HEK293 (cell line): ENCODE results near the gene ANXA4.

Source experiments
- CTCF ChIA-PET: fragments of 350-600 bp; formaldehyde crosslinking; extraction: SDS; loops from one replicate; lab custom pipeline; 2021; ENCODE audit warnings: antibody characterized with exemption; lab: Yijun Ruan, JAX
- POLR2A ChIA-PET: fragments of 300-600 bp; formaldehyde crosslinking; extraction: SDS; loops from one replicate; lab custom pipeline; 2020; ENCODE audit warnings: antibody characterized with exemption, inconsistent platforms; lab: Yijun Ruan, JAX
- H3K27ac ChIP-seq: fragments of 200-500 bp; sonication (Bioruptor generic); 2 replicates; pipeline ENCODE4 v1.5.1; 2014; ENCODE audit warnings: low read depth, low read length, control low read depth, inconsistent platforms; ENCODE audit errors: extremely low read depth
- H3K36me3 ChIP-seq, 2 experiments: fragments of 200-500 bp in 1 of 2; sonication (Bioruptor generic) in 1 of 2; 1 replicate in 1 of 2; 2 replicates in 1 of 2; pipeline ENCODE4 v1.5.1; 2014 to 2017; ENCODE audit warnings: inconsistent platforms in 2 of 2, low read length in 2 of 2; ENCODE audit not compliant: control insufficient read depth in 2 of 2, insufficient read depth in 1 of 2
- H3K4me1 ChIP-seq: fragments of 200-500 bp; sonication (Bioruptor generic); 2 replicates; pipeline ENCODE4 v1.5.1; 2014; ENCODE audit warnings: mild to moderate bottlenecking, low read length, inconsistent platforms; ENCODE audit not compliant: control insufficient read depth, insufficient read depth
- H3K4me3 ChIP-seq: 2 replicates; pipeline ENCODE4 v1.5.1; 2011; ENCODE audit warnings: low read depth, mild to moderate bottlenecking, control low read depth, low read length, moderate library complexity
- H3K9me3 ChIP-seq: fragments of 200-500 bp; sonication (Bioruptor generic); 2 replicates; pipeline ENCODE4 v1.5.1; 2014; ENCODE audit warnings: low read depth, low read length, inconsistent platforms; ENCODE audit not compliant: control insufficient read depth, insufficient read depth
- FEZF1 ChIP-seq: fragments of 450-650 bp; formaldehyde crosslinking; IDR thresholded peaks from 2 replicates; pipeline ENCODE4 v1.5.1; 2016; ENCODE audit warnings: missing biosample characterization, missing genetic modification characterization
- KLF9 ChIP-seq: fragments of 450-650 bp; formaldehyde crosslinking; IDR thresholded peaks from 2 replicates; pipeline ENCODE4 v1.5.1; 2016; ENCODE audit warnings: missing biosample characterization, missing genetic modification characterization, low read depth
- SP2 ChIP-seq: fragments of 450-650 bp; formaldehyde crosslinking; IDR thresholded peaks from 2 replicates; pipeline ENCODE4 v1.5.1; 2016; ENCODE audit warnings: missing biosample characterization, missing genetic modification characterization
- TCF7L2 ChIP-seq: IDR thresholded peaks from 2 replicates; pipeline ENCODE4 v1.6.1; 2011; ENCODE audit warnings: low read depth, mild to moderate bottlenecking, inconsistent platforms, low read length, moderate library complexity, borderline replicate concordance
- YY2 ChIP-seq: fragments of 450-650 bp; formaldehyde crosslinking; IDR thresholded peaks from 2 replicates; pipeline ENCODE4 v1.5.1; 2016; ENCODE audit warnings: missing biosample characterization, missing genetic modification characterization
- ZBTB20 ChIP-seq: fragments of 450-650 bp; formaldehyde crosslinking; IDR thresholded peaks from 2 replicates; pipeline ENCODE4 v1.5.1; 2016; ENCODE audit warnings: missing biosample characterization, missing genetic modification characterization
- ZBTB8A ChIP-seq: fragments of 450-650 bp; formaldehyde crosslinking; IDR thresholded peaks from 2 replicates; pipeline ENCODE4 v1.5.1; 2016; ENCODE audit warnings: missing biosample characterization, missing genetic modification characterization
- ZNF112 ChIP-seq: fragments of 450-650 bp; formaldehyde crosslinking; IDR thresholded peaks from 2 replicates; pipeline ENCODE4 v1.5.0; 2017; ENCODE audit warnings: missing biosample characterization, missing genetic modification characterization
- ZNF223 ChIP-seq: fragments of 450-650 bp; formaldehyde crosslinking; IDR thresholded peaks from 2 replicates; pipeline ENCODE4 v1.5.1; 2016; ENCODE audit warnings: missing biosample characterization, missing genetic modification characterization
- ZNF292 ChIP-seq: fragments of 450-650 bp; formaldehyde crosslinking; IDR thresholded peaks from 2 replicates; pipeline ENCODE4 v1.5.1; 2016; ENCODE audit warnings: low read depth, missing biosample characterization, missing genetic modification characterization, borderline replicate concordance
- ZNF37A ChIP-seq: fragments of 450-650 bp; IDR thresholded peaks from 2 replicates; pipeline ENCODE4 v1.5.1; 2018; ENCODE audit warnings: missing biosample characterization, missing genetic modification characterization
- ZNF585B ChIP-seq: fragments of 450-650 bp; formaldehyde crosslinking; IDR thresholded peaks from 2 replicates; pipeline ENCODE4 v1.5.1; 2016; ENCODE audit warnings: missing biosample characterization, missing genetic modification characterization
- ZNF610 ChIP-seq: fragments of 450-650 bp; formaldehyde crosslinking; IDR thresholded peaks from 2 replicates; pipeline ENCODE4 v1.5.1; 2016; ENCODE audit warnings: missing biosample characterization, missing genetic modification characterization, borderline replicate concordance
- ZNF785 ChIP-seq: fragments of 450-650 bp; formaldehyde crosslinking; IDR thresholded peaks from 2 replicates; pipeline ENCODE4 v1.5.1; 2016; ENCODE audit warnings: missing biosample characterization, missing genetic modification characterization
- TF ChIP-seq, protein P1 (sequence below): fragments of 450-650 bp; formaldehyde crosslinking; IDR thresholded peaks from 2 replicates; pipeline ENCODE4 v1.5.1; 2017; ENCODE audit warnings: missing biosample characterization, missing genetic modification characterization
- TF ChIP-seq, protein P2 (sequence below): fragments of 450-650 bp; formaldehyde crosslinking; IDR thresholded peaks from 2 replicates; pipeline ENCODE4 v1.5.1; 2016; ENCODE audit warnings: missing biosample characterization, missing genetic modification characterization, borderline replicate concordance
- TF ChIP-seq, protein P3 (sequence below): fragments of 450-650 bp; formaldehyde crosslinking; IDR thresholded peaks from 2 replicates; pipeline ENCODE4 v1.5.1; 2016; ENCODE audit warnings: missing biosample characterization, missing genetic modification characterization, borderline replicate concordance
- TF ChIP-seq, protein P4 (sequence below): fragments of 450-650 bp; formaldehyde crosslinking; IDR thresholded peaks from 2 replicates; pipeline ENCODE4 v1.5.1; 2016; ENCODE audit warnings: missing biosample characterization, missing genetic modification characterization
- TF ChIP-seq, protein P5 (sequence below): fragments of 450-650 bp; formaldehyde crosslinking; IDR thresholded peaks from 2 replicates; pipeline ENCODE4 v1.5.1; 2017; ENCODE audit warnings: missing biosample characterization, missing genetic modification characterization

ANXA4 gene

DNA sequence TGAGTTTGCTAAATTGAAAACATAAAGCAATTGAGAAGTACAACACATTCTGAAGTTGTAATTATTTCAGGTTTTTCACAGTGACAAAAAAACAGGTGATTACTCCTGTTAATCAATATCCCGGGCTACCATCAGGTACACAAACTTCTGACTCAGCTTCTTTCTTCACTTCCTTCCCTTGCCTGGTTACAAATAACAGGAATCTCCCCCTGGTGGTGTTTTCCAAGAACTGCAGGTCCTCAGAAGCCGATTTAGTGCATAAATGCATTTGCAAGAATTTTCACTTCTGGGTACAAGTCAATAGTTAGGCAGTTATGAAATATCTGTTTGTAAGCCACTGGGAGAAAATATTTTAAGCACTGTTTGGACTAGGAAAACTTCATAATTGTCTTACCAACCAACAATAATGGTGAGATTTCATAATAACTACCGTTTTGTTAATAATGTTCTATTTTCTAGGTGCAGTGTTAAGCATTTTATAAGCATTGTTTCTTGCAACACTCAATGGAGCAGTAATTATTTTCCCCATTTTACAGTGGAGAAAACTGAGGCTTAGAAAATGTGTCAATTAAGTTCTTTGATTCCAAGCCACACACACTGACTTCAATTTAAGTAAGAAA, 75.1 kb downstream of the ANXA4 start (continued):
- no peak for TF ChIP-seq ZBTB20 (tag by site-specific recombination)
- peak; percentile 43 for TF ChIP-seq ZBTB8A
- TF ChIP-seq, protein P1, sequence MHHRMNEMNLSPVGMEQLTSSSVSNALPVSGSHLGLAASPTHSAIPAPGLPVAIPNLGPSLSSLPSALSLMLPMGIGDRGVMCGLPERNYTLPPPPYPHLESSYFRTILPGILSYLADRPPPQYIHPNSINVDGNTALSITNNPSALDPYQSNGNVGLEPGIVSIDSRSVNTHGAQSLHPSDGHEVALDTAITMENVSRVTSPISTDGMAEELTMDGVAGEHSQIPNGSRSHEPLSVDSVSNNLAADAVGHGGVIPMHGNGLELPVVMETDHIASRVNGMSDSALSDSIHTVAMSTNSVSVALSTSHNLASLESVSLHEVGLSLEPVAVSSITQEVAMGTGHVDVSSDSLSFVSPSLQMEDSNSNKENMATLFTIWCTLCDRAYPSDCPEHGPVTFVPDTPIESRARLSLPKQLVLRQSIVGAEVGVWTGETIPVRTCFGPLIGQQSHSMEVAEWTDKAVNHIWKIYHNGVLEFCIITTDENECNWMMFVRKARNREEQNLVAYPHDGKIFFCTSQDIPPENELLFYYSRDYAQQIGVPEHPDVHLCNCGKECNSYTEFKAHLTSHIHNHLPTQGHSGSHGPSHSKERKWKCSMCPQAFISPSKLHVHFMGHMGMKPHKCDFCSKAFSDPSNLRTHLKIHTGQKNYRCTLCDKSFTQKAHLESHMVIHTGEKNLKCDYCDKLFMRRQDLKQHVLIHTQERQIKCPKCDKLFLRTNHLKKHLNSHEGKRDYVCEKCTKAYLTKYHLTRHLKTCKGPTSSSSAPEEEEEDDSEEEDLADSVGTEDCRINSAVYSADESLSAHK (tag by site-specific recombination): no peak
- no peak for TF ChIP-seq ZNF37A (tag by site-specific recombination)
- no peak for TF ChIP-seq YY2 (tag by site-specific recombination)
- TF ChIP-seq ZNF223 (tag by site-specific recombination): no peak
- TF ChIP-seq SP2 (tag by site-specific recombination): no peak
- no peak for TF ChIP-seq ZNF610 (tag by site-specific recombination)
- TF ChIP-seq ZNF785 (tag by site-specific recombination): no peak

- H3K9me3 ChIP-seq: no peaks in the 10 kb centered on the region
- H3K27ac ChIP-seq: no peak overlapping the region
- H3K4me1 ChIP-seq: peaks cover 7% of the 10 kb centered on the region
- ChIA-PET CTCF (interaction anchor here (0.6 to 10.7 kb wide), 16 partner anchors 8 to 467 kb away, joined by 3 to 215 read pairs (median 6); partner anchors contain the start of gene ANXA4), POLR2A (interaction anchor here (1.2 to 1.3 kb wide), 2 partner anchors 76 to 93 kb away, joined by 4 read pairs; partner anchors contain the start of gene ANXA4)
- H3K4me3 ChIP-seq: no peak overlapping the region
- TF ChIP-seq ZNF585B: 0 out of 2 replicates have a peak, but pooled peaks have one; percentile 14
- peak; percentile 37; the same call in 1 of the 2 replicates for TF ChIP-seq TCF7L2
- TF ChIP-seq, protein P2, sequence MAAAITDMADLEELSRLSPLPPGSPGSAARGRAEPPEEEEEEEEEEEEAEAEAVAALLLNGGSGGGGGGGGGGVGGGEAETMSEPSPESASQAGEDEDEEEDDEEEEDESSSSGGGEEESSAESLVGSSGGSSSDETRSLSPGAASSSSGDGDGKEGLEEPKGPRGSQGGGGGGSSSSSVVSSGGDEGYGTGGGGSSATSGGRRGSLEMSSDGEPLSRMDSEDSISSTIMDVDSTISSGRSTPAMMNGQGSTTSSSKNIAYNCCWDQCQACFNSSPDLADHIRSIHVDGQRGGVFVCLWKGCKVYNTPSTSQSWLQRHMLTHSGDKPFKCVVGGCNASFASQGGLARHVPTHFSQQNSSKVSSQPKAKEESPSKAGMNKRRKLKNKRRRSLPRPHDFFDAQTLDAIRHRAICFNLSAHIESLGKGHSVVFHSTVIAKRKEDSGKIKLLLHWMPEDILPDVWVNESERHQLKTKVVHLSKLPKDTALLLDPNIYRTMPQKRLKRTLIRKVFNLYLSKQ (tag by site-specific recombination): no peak
- TF ChIP-seq KLF9: no peak
- TF ChIP-seq, protein P3, sequence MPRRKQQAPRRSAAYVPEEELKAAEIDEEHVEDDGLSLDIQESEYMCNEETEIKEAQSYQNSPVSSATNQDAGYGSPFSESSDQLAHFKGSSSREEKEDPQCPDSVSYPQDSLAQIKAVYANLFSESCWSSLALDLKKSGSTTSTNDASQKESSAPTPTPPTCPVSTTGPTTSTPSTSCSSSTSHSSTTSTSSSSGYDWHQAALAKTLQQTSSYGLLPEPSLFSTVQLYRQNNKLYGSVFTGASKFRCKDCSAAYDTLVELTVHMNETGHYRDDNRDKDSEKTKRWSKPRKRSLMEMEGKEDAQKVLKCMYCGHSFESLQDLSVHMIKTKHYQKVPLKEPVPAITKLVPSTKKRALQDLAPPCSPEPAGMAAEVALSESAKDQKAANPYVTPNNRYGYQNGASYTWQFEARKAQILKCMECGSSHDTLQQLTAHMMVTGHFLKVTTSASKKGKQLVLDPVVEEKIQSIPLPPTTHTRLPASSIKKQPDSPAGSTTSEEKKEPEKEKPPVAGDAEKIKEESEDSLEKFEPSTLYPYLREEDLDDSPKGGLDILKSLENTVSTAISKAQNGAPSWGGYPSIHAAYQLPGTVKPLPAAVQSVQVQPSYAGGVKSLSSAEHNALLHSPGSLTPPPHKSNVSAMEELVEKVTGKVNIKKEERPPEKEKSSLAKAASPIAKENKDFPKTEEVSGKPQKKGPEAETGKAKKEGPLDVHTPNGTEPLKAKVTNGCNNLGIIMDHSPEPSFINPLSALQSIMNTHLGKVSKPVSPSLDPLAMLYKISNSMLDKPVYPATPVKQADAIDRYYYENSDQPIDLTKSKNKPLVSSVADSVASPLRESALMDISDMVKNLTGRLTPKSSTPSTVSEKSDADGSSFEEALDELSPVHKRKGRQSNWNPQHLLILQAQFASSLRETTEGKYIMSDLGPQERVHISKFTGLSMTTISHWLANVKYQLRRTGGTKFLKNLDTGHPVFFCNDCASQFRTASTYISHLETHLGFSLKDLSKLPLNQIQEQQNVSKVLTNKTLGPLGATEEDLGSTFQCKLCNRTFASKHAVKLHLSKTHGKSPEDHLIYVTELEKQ (tag by site-specific recombination): no peak
- TF ChIP-seq FEZF1 (tag by site-specific recombination): peak; percentile 43; the same call in 1 of the 2 replicates
- TF ChIP-seq, protein P4, sequence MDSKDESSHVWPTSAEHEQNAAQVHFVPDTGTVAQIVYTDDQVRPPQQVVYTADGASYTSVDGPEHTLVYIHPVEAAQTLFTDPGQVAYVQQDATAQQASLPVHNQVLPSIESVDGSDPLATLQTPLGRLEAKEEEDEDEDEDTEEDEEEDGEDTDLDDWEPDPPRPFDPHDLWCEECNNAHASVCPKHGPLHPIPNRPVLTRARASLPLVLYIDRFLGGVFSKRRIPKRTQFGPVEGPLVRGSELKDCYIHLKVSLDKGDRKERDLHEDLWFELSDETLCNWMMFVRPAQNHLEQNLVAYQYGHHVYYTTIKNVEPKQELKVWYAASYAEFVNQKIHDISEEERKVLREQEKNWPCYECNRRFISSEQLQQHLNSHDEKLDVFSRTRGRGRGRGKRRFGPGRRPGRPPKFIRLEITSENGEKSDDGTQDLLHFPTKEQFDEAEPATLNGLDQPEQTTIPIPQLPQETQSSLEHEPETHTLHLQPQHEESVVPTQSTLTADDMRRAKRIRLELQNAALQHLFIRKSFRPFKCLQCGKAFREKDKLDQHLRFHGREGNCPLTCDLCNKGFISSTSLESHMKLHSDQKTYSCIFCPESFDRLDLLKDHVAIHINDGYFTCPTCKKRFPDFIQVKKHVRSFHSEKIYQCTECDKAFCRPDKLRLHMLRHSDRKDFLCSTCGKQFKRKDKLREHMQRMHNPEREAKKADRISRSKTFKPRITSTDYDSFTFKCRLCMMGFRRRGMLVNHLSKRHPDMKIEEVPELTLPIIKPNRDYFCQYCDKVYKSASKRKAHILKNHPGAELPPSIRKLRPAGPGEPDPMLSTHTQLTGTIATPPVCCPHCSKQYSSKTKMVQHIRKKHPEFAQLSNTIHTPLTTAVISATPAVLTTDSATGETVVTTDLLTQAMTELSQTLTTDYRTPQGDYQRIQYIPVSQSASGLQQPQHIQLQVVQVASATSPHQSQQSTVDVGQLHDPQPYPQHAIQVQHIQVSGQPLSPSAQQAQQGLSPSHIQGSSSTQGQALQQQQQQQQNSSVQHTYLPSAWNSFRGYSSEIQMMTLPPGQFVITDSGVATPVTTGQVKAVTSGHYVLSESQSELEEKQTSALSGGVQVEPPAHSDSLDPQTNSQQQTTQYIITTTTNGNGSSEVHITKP: 0 out of 2 replicates have a peak, but pooled peaks have one; percentile 51
- no peak for TF ChIP-seq ZNF292 (tag by site-specific recombination)
- no peak for TF ChIP-seq ZNF112 (tag by site-specific recombination)
- TF ChIP-seq, protein P5, sequence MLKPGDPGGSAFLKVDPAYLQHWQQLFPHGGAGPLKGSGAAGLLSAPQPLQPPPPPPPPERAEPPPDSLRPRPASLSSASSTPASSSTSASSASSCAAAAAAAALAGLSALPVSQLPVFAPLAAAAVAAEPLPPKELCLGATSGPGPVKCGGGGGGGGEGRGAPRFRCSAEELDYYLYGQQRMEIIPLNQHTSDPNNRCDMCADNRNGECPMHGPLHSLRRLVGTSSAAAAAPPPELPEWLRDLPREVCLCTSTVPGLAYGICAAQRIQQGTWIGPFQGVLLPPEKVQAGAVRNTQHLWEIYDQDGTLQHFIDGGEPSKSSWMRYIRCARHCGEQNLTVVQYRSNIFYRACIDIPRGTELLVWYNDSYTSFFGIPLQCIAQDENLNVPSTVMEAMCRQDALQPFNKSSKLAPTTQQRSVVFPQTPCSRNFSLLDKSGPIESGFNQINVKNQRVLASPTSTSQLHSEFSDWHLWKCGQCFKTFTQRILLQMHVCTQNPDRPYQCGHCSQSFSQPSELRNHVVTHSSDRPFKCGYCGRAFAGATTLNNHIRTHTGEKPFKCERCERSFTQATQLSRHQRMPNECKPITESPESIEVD: 0 out of 2 replicates have a peak, but pooled peaks have one; percentile 21
- TF ChIP-seq, all 188 proteins: peak for 5
- H3K36me3 ChIP-seq: peaks cover 5 to 17% of the 10 kb centered on the region in 2 experiments; a peak in 2 of 3 replicates
These were observed 76.0 kb downstream of the ANXA4 start for GRCh38 chr2:69817729-69818501.
